Measurements from ENCODE around the gene CHCHD3. TPM values are rescaled to one million over a fixed set of nuclear protein-coding genes. Genes with fewer than 3 reads are reported as not detected.

CHCHD3 gene
- total and polyA plus RNA-seq, 4 donors: 25.5 to 37.8 (median 31.8) TPM

DNA sequence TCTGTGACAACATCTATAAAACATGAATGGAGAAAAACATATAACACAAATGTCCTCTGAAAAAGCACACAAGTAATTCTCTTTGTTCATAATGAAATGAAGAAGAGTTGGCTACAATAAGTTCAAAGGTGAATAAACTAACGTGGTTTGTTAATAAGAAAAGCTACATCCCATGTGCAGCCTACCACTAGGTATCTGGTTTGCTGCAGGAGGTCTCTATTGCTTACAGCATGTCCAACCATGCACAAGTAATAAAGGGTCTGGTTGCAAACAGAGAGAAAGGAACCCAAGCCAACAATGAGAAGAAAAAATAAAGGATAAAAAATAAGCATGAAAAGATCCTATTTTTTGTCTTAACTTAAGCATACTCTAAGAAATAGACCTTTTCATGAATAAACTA lies 139.2 kb downstream of the CHCHD3 start:
- H3K9ac ChIP-seq (ENCODE audit: low read depth in 1 of 2, low read length in 2 of 2): no peak overlapping the region
- WGBS: 88% methylated on average over 1 of the region's 1 CpG
- H3K4me3 ChIP-seq (ENCODE audit: low read depth in 1 of 3, low read length in 3 of 3): no peak overlapping the region
- H3K27me3 ChIP-seq (ENCODE audit: control insufficient read depth in 4 of 4, insufficient read depth in 4 of 4, low read length in 3 of 4): no peaks in the 10 kb centered on the region
- TF ChIP-seq HNF4A (conservative IDR thresholded peaks at IDR 0.05) (no peak), EGR1 (IDR thresholded peaks at IDR 0.05; ENCODE audit: low read depth in 2 of 2) (no peak), TAF1 (conservative IDR thresholded peaks at IDR 0.05) (no peak)
- TF ChIP-seq, protein P1, sequence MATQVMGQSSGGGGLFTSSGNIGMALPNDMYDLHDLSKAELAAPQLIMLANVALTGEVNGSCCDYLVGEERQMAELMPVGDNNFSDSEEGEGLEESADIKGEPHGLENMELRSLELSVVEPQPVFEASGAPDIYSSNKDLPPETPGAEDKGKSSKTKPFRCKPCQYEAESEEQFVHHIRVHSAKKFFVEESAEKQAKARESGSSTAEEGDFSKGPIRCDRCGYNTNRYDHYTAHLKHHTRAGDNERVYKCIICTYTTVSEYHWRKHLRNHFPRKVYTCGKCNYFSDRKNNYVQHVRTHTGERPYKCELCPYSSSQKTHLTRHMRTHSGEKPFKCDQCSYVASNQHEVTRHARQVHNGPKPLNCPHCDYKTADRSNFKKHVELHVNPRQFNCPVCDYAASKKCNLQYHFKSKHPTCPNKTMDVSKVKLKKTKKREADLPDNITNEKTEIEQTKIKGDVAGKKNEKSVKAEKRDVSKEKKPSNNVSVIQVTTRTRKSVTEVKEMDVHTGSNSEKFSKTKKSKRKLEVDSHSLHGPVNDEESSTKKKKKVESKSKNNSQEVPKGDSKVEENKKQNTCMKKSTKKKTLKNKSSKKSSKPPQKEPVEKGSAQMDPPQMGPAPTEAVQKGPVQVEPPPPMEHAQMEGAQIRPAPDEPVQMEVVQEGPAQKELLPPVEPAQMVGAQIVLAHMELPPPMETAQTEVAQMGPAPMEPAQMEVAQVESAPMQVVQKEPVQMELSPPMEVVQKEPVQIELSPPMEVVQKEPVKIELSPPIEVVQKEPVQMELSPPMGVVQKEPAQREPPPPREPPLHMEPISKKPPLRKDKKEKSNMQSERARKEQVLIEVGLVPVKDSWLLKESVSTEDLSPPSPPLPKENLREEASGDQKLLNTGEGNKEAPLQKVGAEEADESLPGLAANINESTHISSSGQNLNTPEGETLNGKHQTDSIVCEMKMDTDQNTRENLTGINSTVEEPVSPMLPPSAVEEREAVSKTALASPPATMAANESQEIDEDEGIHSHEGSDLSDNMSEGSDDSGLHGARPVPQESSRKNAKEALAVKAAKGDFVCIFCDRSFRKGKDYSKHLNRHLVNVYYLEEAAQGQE (IDR thresholded peaks at IDR 0.05): no peak
- TF ChIP-seq, protein P2, sequence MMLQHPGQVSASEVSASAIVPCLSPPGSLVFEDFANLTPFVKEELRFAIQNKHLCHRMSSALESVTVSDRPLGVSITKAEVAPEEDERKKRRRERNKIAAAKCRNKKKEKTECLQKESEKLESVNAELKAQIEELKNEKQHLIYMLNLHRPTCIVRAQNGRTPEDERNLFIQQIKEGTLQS (IDR thresholded peaks at IDR 0.05): no peak
- no peak for DNase-seq (ENCODE audit: low spot score)
- H3K27ac ChIP-seq (ENCODE audit: low read depth in 1 of 2, low read length in 2 of 2): no peak overlapping the region
- H3K36me3 ChIP-seq (ENCODE audit: control insufficient read depth in 4 of 4, insufficient read depth in 3 of 4, low read depth in 1 of 4, low read length in 3 of 4): no peaks in the 10 kb centered on the region
- no peaks in the 10 kb centered on the region for H3K9me3 ChIP-seq (ENCODE audit: control insufficient read depth in 4 of 4, low read length in 3 of 4)
- no peaks in the 10 kb centered on the region for H3K4me1 ChIP-seq (ENCODE audit: control insufficient read depth in 4 of 4, insufficient read depth in 4 of 4, low read length in 3 of 4)

DNA sequence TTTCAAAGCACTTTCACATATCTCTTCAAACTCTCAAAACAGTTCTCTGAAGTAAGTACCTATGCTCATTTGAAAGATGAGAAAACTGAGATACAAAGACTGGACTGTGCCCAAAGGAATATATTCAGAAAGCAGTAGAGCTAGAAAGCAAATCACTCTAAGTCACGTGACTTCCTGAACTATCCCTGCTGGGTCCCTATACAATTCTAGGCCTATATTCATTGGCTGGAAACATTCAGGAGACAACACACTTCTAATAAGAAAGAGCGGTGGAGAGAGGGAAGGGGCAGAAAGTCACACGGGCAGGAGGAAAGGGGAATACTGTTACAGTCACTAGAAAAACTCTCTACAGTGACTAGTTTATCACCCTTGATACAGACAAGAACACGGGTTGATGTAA lies 140.0 kb downstream of the CHCHD3 start:
- Histone ChIP-seq H3K27me3 (ENCODE audit: control insufficient read depth in 4 of 4, insufficient read depth in 4 of 4, low read length in 3 of 4) (no peaks in the 10 kb centered on the region), H3K27ac (ENCODE audit: low read depth in 1 of 2, low read length in 2 of 2) (no peak overlapping the region), H3K36me3 (ENCODE audit: control insufficient read depth in 4 of 4, insufficient read depth in 3 of 4, low read depth in 1 of 4, low read length in 3 of 4) (no peaks in the 10 kb centered on the region), H3K4me3 (ENCODE audit: low read depth in 1 of 3, low read length in 3 of 3) (no peak overlapping the region), H3K9ac (ENCODE audit: low read depth in 1 of 2, low read length in 2 of 2) (no peak overlapping the region), H3K4me1 (ENCODE audit: control insufficient read depth in 4 of 4, insufficient read depth in 4 of 4, low read length in 3 of 4) (no peaks in the 10 kb centered on the region), H3K9me3 (ENCODE audit: control insufficient read depth in 4 of 4, low read length in 3 of 4) (no peaks in the 10 kb centered on the region)
- DNase-seq (ENCODE audit: low spot score): no peak
- no peak for TF ChIP-seq HNF4A (conservative IDR thresholded peaks at IDR 0.05)
- TF ChIP-seq JUND (IDR thresholded peaks at IDR 0.05): no peak
- TF ChIP-seq GABPA (IDR thresholded peaks at IDR 0.05 in 1 of 2, conservative IDR thresholded peaks at IDR 0.05 in 1 of 2): no peak
- TF ChIP-seq, protein P3, sequence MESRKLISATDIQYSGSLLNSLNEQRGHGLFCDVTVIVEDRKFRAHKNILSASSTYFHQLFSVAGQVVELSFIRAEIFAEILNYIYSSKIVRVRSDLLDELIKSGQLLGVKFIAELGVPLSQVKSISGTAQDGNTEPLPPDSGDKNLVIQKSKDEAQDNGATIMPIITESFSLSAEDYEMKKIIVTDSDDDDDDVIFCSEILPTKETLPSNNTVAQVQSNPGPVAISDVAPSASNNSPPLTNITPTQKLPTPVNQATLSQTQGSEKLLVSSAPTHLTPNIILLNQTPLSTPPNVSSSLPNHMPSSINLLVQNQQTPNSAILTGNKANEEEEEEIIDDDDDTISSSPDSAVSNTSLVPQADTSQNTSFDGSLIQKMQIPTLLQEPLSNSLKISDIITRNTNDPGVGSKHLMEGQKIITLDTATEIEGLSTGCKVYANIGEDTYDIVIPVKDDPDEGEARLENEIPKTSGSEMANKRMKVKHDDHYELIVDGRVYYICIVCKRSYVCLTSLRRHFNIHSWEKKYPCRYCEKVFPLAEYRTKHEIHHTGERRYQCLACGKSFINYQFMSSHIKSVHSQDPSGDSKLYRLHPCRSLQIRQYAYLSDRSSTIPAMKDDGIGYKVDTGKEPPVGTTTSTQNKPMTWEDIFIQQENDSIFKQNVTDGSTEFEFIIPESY (IDR thresholded peaks at IDR 0.05): no peak
- TF ChIP-seq NR2F2 (IDR thresholded peaks at IDR 0.05): no peak
- TF ChIP-seq HNF4G (IDR thresholded peaks at IDR 0.05): no peak
- no peak for TF ChIP-seq RAD21 (IDR thresholded peaks at IDR 0.05)
- 98% methylated on average over 4 of the region's 4 CpGs for WGBS

DNA sequence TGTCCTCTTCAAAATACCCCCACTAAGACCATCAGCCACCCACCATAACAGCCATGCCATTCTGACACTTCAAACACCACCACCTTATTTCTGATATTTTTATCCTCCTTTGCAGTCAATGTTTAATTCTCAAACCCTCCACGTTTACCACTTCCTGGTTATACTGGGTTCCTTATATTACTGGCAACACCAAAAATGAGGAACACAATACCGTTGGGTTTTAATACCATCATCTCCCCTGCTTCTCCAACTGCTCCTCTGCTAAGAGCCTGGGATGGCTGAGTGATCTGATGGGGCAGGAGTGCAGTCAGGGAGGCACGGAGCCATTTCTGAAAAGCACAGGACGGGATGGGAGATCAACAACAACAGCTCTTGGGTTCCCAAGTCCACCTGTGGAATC lies 140.5 kb downstream of the CHCHD3 start:
- DNase-seq (ENCODE audit: low spot score): no peak
- H3K4me3 ChIP-seq (ENCODE audit: low read depth in 1 of 3, low read length in 3 of 3): no peak overlapping the region
- H3K9me3 ChIP-seq (ENCODE audit: control insufficient read depth in 4 of 4, low read length in 3 of 4): no peaks in the 10 kb centered on the region
- TF ChIP-seq, protein P3 (IDR thresholded peaks at IDR 0.05): no peak
- TF ChIP-seq NR2F2 (IDR thresholded peaks at IDR 0.05): no peak
- TF ChIP-seq, protein P4, sequence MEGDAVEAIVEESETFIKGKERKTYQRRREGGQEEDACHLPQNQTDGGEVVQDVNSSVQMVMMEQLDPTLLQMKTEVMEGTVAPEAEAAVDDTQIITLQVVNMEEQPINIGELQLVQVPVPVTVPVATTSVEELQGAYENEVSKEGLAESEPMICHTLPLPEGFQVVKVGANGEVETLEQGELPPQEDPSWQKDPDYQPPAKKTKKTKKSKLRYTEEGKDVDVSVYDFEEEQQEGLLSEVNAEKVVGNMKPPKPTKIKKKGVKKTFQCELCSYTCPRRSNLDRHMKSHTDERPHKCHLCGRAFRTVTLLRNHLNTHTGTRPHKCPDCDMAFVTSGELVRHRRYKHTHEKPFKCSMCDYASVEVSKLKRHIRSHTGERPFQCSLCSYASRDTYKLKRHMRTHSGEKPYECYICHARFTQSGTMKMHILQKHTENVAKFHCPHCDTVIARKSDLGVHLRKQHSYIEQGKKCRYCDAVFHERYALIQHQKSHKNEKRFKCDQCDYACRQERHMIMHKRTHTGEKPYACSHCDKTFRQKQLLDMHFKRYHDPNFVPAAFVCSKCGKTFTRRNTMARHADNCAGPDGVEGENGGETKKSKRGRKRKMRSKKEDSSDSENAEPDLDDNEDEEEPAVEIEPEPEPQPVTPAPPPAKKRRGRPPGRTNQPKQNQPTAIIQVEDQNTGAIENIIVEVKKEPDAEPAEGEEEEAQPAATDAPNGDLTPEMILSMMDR (IDR thresholded peaks at IDR 0.05; ENCODE audit: low read depth, low read length, missing input control): no peak
- TF ChIP-seq JUND (IDR thresholded peaks at IDR 0.05): no peak
- no peaks in the 10 kb centered on the region for H3K4me1 ChIP-seq (ENCODE audit: control insufficient read depth in 4 of 4, insufficient read depth in 4 of 4, low read length in 3 of 4)
- no peaks in the 10 kb centered on the region for H3K36me3 ChIP-seq (ENCODE audit: control insufficient read depth in 4 of 4, insufficient read depth in 3 of 4, low read depth in 1 of 4, low read length in 3 of 4)
- H3K27me3 ChIP-seq (ENCODE audit: control insufficient read depth in 4 of 4, insufficient read depth in 4 of 4, low read length in 3 of 4): no peaks in the 10 kb centered on the region
- WGBS: 90% methylated on average over 4 of the region's 4 CpGs
- H3K27ac ChIP-seq (ENCODE audit: low read depth in 1 of 2, low read length in 2 of 2): no peak overlapping the region
- no peak overlapping the region for H3K9ac ChIP-seq (ENCODE audit: low read depth in 1 of 2, low read length in 2 of 2)

All from liver (tissue), 9 donors.